WTC11 (cell line): ENCODE measurements around the gene DOK7. TPM values are rescaled to one million over a fixed set of nuclear protein-coding genes. Genes with fewer than 3 reads are reported as not detected.

Experiments
- ATAC-seq: fragments of 200-7000 bp; cut with Tn5 transposase; 2 replicates; pipeline ENCODE4 v1.10.0; 2021; ENCODE audit warnings: mild to moderate bottlenecking, moderate library complexity
- CTCF ChIA-PET: fragments of 300-600 bp; sonication (Branson Sonifier 250); formaldehyde crosslinking; loops from one replicate; lab custom pipeline; 2021; ENCODE audit warnings: antibody characterized with exemption; lab: Charles Lee
- POLR2A ChIA-PET: fragments of 350-600 bp; sonication (Branson Sonifier 250); formaldehyde crosslinking; loops from one replicate; lab custom pipeline; 2021; ENCODE audit warnings: antibody characterized with exemption; lab: Charles Lee
- DNase-seq: peaks from one replicate; pipeline ENCODE4 v3.0.0; 2021; ENCODE audit warnings: low spot score
- H3K27ac Mint-ChIP-seq: 2 replicates; pipeline ENCODE4 v1.8.0; 2021; ENCODE audit warnings: mixed read lengths
- H3K27me3 Mint-ChIP-seq: 2 replicates; pipeline ENCODE4 v1.8.0; 2021; ENCODE audit warnings: low read depth, mild to moderate bottlenecking, moderate library complexity, mixed read lengths
- H3K36me3 Mint-ChIP-seq: 2 replicates; pipeline ENCODE4 v1.8.0; 2021; ENCODE audit warnings: mixed read lengths
- H3K4me1 Mint-ChIP-seq: 2 replicates; pipeline ENCODE4 v1.8.0; 2022; ENCODE audit warnings: mixed read lengths
- H3K4me3 Mint-ChIP-seq: 2 replicates; pipeline ENCODE4 v1.8.0; 2021; ENCODE audit warnings: mild to moderate bottlenecking, moderate library complexity, mixed read lengths
- H3K9me3 Mint-ChIP-seq: 2 replicates; pipeline ENCODE4 v1.8.0; 2021; ENCODE audit warnings: mixed read lengths
- AR ChIP-seq: fragments of 250-450 bp; sonication (Bioruptor Pico); IDR thresholded peaks from 2 replicates; pipeline ENCODE4 v1.9.0; 2021; ENCODE audit warnings: mild to moderate bottlenecking
- CBFB ChIP-seq: sonication (generic); formaldehyde crosslinking; IDR thresholded peaks from 2 replicates; pipeline ENCODE4 v1.8.1; 2022; ENCODE audit warnings: mild to moderate bottlenecking, low read depth, missing genetic modification reagents
- CDX4 ChIP-seq: fragments of 250-450 bp; sonication (Bioruptor Pico); IDR thresholded peaks from 2 replicates; pipeline ENCODE4 v1.9.0; 2021; ENCODE audit warnings: moderate library complexity, mild to moderate bottlenecking, inconsistent platforms, borderline replicate concordance
- CREB1 ChIP-seq: sonication (generic); formaldehyde crosslinking; IDR thresholded peaks from 2 replicates; pipeline ENCODE4 v1.8.0; 2023; ENCODE audit warnings: mild to moderate bottlenecking, missing genetic modification reagents
- CTCF ChIP-seq: fragments of 200-600 bp; IDR thresholded peaks from 2 replicates; pipeline ENCODE4 v1.8.0; 2022; ENCODE audit warnings: antibody characterized with exemption
- E2F4 ChIP-seq: sonication (generic); formaldehyde crosslinking; IDR thresholded peaks from 2 replicates; pipeline ENCODE4 v1.8.1; 2022; ENCODE audit warnings: low read depth, mild to moderate bottlenecking, moderate library complexity, missing genetic modification reagents, borderline replicate concordance
- FOXJ3 ChIP-seq: sonication (generic); formaldehyde crosslinking; IDR thresholded peaks from 2 replicates; pipeline ENCODE4 v1.9.0; 2021; ENCODE audit warnings: missing genetic modification reagents, mild to moderate bottlenecking, borderline replicate concordance
- FOXP1 ChIP-seq: sonication (generic); formaldehyde crosslinking; IDR thresholded peaks from 2 replicates; pipeline ENCODE4 v1.8.0; 2022; ENCODE audit warnings: missing genetic modification reagents, mild to moderate bottlenecking, moderate library complexity, borderline replicate concordance
- IRF2 ChIP-seq: sonication (generic); formaldehyde crosslinking; IDR thresholded peaks from 2 replicates; pipeline ENCODE4 v1.8.0; 2022; ENCODE audit warnings: low read depth, missing genetic modification reagents, borderline replicate concordance
- NFE2L1 ChIP-seq: sonication (generic); formaldehyde crosslinking; IDR thresholded peaks from 2 replicates; pipeline ENCODE4 v1.8.1; 2023; ENCODE audit warnings: missing genetic modification reagents
- NR1H2 ChIP-seq: sonication (generic); formaldehyde crosslinking; IDR thresholded peaks from 2 replicates; pipeline ENCODE4 v1.9.0; 2021; ENCODE audit warnings: mild to moderate bottlenecking, moderate library complexity, missing genetic modification reagents
- TP53 ChIP-seq: sonication (generic); formaldehyde crosslinking; IDR thresholded peaks from 2 replicates; pipeline ENCODE4 v1.8.1; 2023; ENCODE audit warnings: mild to moderate bottlenecking, missing genetic modification reagents
- USF1 ChIP-seq: sonication (generic); formaldehyde crosslinking; IDR thresholded peaks from 2 replicates; pipeline ENCODE4 v1.8.0; 2022; ENCODE audit warnings: mild to moderate bottlenecking, missing genetic modification reagents
- ZNF416 ChIP-seq: fragments of 250-450 bp; sonication (Bioruptor Pico); IDR thresholded peaks from 2 replicates; pipeline ENCODE4 v1.9.0; 2021; ENCODE audit warnings: mild to moderate bottlenecking, inconsistent platforms
- ZNF423 ChIP-seq: fragments of 250-450 bp; sonication (Bioruptor Pico); IDR thresholded peaks from 2 replicates; pipeline ENCODE4 v2.1.2; 2022; ENCODE audit warnings: mild to moderate bottlenecking, moderate library complexity
- ZNF671 ChIP-seq: fragments of 250-450 bp; sonication (Bioruptor Pico); IDR thresholded peaks from 2 replicates; pipeline ENCODE4 v1.8.0; 2021; ENCODE audit warnings: mild to moderate bottlenecking
- total RNA-seq: library from RNA; stranded (reverse); gene quantifications from 3 replicates; pipeline ENCODE4 v1.2.3, GENCODE V29; 2021

DOK7 gene
- total RNA-seq, 1 experiment from 2014 or later: 0.22 TPM

- POLR2A ChIA-PET: no interaction called here
- Mint-ChIP-seq H3K4me1 (peaks cover 4% of the 10 kb centered on the region; the same call in 1 of the 2 replicates), H3K4me3 (no peak overlapping the region), H3K36me3 (peaks cover 67% of the 10 kb centered on the region), H3K27ac (no peak overlapping the region), H3K9me3 (no peaks in the 10 kb centered on the region), H3K27me3 (no peaks in the 10 kb centered on the region)
- DNase-seq (peak; percentile 70), ATAC-seq (peak; percentile 78)
- TF ChIP-seq TP53 (CRISPR knock-in tag): no peak
- peak; percentile 21; the same call in 1 of the 2 replicates for TF ChIP-seq CTCF
- TF ChIP-seq FOXP1 (CRISPR knock-in tag): no peak
- CTCF ChIA-PET: interaction anchor here (0.6 to 4.3 kb wide), 42 partner anchors 10 to 427 kb away, joined by 3 to 54 read pairs (median 4); partner anchors contain the start of gene MSANTD1
Measured at GRCh38 chr4:3514806-3515501, 51.8 kb downstream of the DOK7 start.

GRCh38 chr4:3515646-3516045 lies 52.5 kb downstream of the DOK7 start:
- no peak overlapping the region for H3K4me3 Mint-ChIP-seq
- CTCF ChIA-PET: interaction anchor here (0.6 to 4.3 kb wide), 8 partner anchors 10 to 251 kb away, joined by 3 to 54 read pairs (median 8); no protein-coding TSS in a partner anchor
- peak overlapping the region; percentile 27; the same call in 1 of the 2 replicates for H3K27ac Mint-ChIP-seq
- ATAC-seq: peak; percentile 42; the same call in 1 of the 2 replicates
- TF ChIP-seq FOXJ3 (CRISPR knock-in tag) (no peak), NFE2L1 (no peak), ZNF423 (CRISPR knock-in tag) (no peak), CDX4 (CRISPR knock-in tag) (no peak), CREB1 (CRISPR knock-in tag) (no peak), AR (CRISPR knock-in tag) (no peak), NR1H2 (CRISPR knock-in tag) (no peak), ZNF416 (CRISPR knock-in tag) (no peak), E2F4 (CRISPR knock-in tag) (no peak), USF1 (CRISPR knock-in tag) (no peak), ZNF671 (CRISPR knock-in tag) (no peak), IRF2 (CRISPR knock-in tag) (no peak), CBFB (CRISPR knock-in tag) (no peak)
- TF ChIP-seq, all 79 proteins: peak for 0
- POLR2A ChIA-PET: no interaction called here
- no peak for DNase-seq
- Mint-ChIP-seq H3K27me3 (no peaks in the 10 kb centered on the region), H3K36me3 (peaks cover 65% of the 10 kb centered on the region), H3K9me3 (no peaks in the 10 kb centered on the region), H3K4me1 (peaks cover 4% of the 10 kb centered on the region; the same call in 1 of the 2 replicates)
